H1 (cell line): Measurements from ENCODE around the gene LOXHD1. TPM values are rescaled to one million over a fixed set of nuclear protein-coding genes. Genes with fewer than 3 reads are reported as not detected.

Source experiments
- CTCF ChIA-PET: fragments of 300-600 bp; sonication (Branson Sonifier 250); formaldehyde crosslinking; loops from one replicate; lab custom pipeline; 2021; ENCODE audit not compliant: partially characterized antibody; lab: Charles Lee
- POLR2A ChIA-PET: fragments of 300-600 bp; sonication (Branson Sonifier 250); formaldehyde crosslinking; loops from one replicate; lab custom pipeline; 2021; ENCODE audit warnings: inconsistent platforms; ENCODE audit not compliant: partially characterized antibody; lab: Charles Lee
- DNase-seq, 2 experiments: peaks; one replicate each; pipeline versions ENCODE4 v3.0.0 to v3.0.0-alpha.2; 2010 to 2022; ENCODE audit warnings: low spot score in 2 of 2, low read depth in 1 of 2, mixed read lengths in 1 of 2
- FAIRE-seq: peaks from 2 replicates; lab custom pipeline; 2011; peaks lifted over from hg19 to GRCh38; lab: Jason Lieb, UNC
- H2AFZ ChIP-seq: 2 replicates; pipeline ENCODE4 v1.8.1; 2012; ENCODE audit warnings: low read length, inconsistent platforms
- H2AK5ac ChIP-seq: 2 replicates; pipeline ENCODE4 v1.6.1; 2013; ENCODE audit warnings: low read depth, low read length
- H2BK120ac ChIP-seq: replicated peaks from 2 replicates; pipeline ENCODE3; 2013; ENCODE audit warnings: low read depth, low read length, inconsistent platforms
- H2BK12ac ChIP-seq: 2 replicates; pipeline ENCODE4 v1.6.1; 2013; ENCODE audit warnings: low read depth, low read length
- H2BK15ac ChIP-seq: 2 replicates; pipeline ENCODE4 v1.6.1; 2013; ENCODE audit warnings: low read length
- H2BK20ac ChIP-seq: 2 replicates; pipeline ENCODE4 v1.6.1; 2013; ENCODE audit warnings: low read length
- H2BK5ac ChIP-seq: 2 replicates; pipeline ENCODE4 v1.6.1; 2013; ENCODE audit warnings: low read depth, low read length
- H3K14ac ChIP-seq: 2 replicates; pipeline ENCODE4 v1.6.1; 2013; ENCODE audit warnings: inconsistent platforms; ENCODE audit not compliant: insufficient read length
- H3K18ac ChIP-seq: 2 replicates; pipeline ENCODE4 v1.6.1; 2013; ENCODE audit warnings: low read length; ENCODE audit errors: extremely low read depth
- H3K23ac ChIP-seq: 2 replicates; pipeline ENCODE4 v1.6.1; 2013; ENCODE audit warnings: inconsistent platforms; ENCODE audit not compliant: insufficient read length
- H3K23me2 ChIP-seq: 2 replicates; pipeline ENCODE4 v1.6.1; 2013; ENCODE audit warnings: low read depth, low read length
- H3K27ac ChIP-seq: 2 replicates; pipeline ENCODE4 v1.6.1; 2011; ENCODE audit warnings: low read depth, low read length, inconsistent platforms
- H3K27me3 ChIP-seq, 4 experiments: replicated peaks in 1 of 4; 1 replicate in 1 of 4; 2 replicates in 3 of 4; pipeline versions ENCODE4 v1.6.1 to v1.8.1; 2011 to 2013; ENCODE audit warnings: low read length in 3 of 4, mild to moderate bottlenecking in 3 of 4, inconsistent platforms in 2 of 4, mixed read lengths in 2 of 4, moderate library complexity in 1 of 4; ENCODE audit not compliant: control insufficient read depth in 3 of 4, insufficient read depth in 3 of 4; ENCODE audit errors: extremely low read depth in 1 of 4
- H3K36me3 ChIP-seq, 4 experiments: 2 replicates each; pipeline versions ENCODE4 v1.6.1 to v1.8.1; 2011 to 2013; ENCODE audit warnings: mild to moderate bottlenecking in 4 of 4, low read length in 3 of 4, moderate library complexity in 2 of 4, control low read depth in 1 of 4, inconsistent platforms in 1 of 4; ENCODE audit not compliant: insufficient read depth in 4 of 4, control insufficient read depth in 2 of 4
- H3K4ac ChIP-seq: replicated peaks from 2 replicates; pipeline ENCODE3; 2013; ENCODE audit warnings: low read length, low read depth, mixed read lengths, inconsistent platforms; ENCODE audit not compliant: insufficient read length
- H3K4me1 ChIP-seq, 4 experiments: replicated peaks in 1 of 4; 1 replicate in 1 of 4; 2 replicates in 3 of 4; pipeline versions ENCODE4 v1.6.1 to v1.8.1; 2011 to 2013; ENCODE audit warnings: low read length in 3 of 4, inconsistent platforms in 2 of 4, mixed read lengths in 1 of 4; ENCODE audit not compliant: insufficient read depth in 4 of 4, control insufficient read depth in 3 of 4
- H3K4me2 ChIP-seq, 2 experiments: 2 replicates each; pipeline versions ENCODE4 v1.6.1 to v1.8.1; 2011 to 2013; ENCODE audit warnings: low read depth in 2 of 2, low read length in 2 of 2, control low read depth in 1 of 2, inconsistent platforms in 1 of 2, mild to moderate bottlenecking in 1 of 2; ENCODE audit not compliant: insufficient read depth in 1 of 2
- H3K4me3 ChIP-seq, 4 experiments: fragments of 200-600, 300-600 bp in 1 of 4; sonication (generic), shearing (Covaris generic), sonication (Bioruptor Twin) in 1 of 4; 2 replicates each; pipeline versions ENCODE4 v1.5.1 to v1.8.1; 2011 to 2016; ENCODE audit warnings: low read length in 4 of 4, low read depth in 3 of 4, control low read depth in 2 of 4, inconsistent platforms in 2 of 4, mild to moderate bottlenecking in 2 of 4, mixed read lengths in 1 of 4, moderate library complexity in 1 of 4; ENCODE audit not compliant: insufficient read depth in 2 of 4; ENCODE audit errors: extremely low read depth in 1 of 4
- H3K56ac ChIP-seq: replicated peaks from 2 replicates; pipeline ENCODE3; 2013; ENCODE audit warnings: low read depth, mild to moderate bottlenecking, mixed read lengths, low read length, inconsistent platforms; ENCODE audit not compliant: insufficient read length
- H3K79me1 ChIP-seq: 2 replicates; pipeline ENCODE4 v1.6.1; 2013; ENCODE audit warnings: low read depth, low read length, control low read depth
- H3K79me2 ChIP-seq, 2 experiments: 2 replicates each; pipeline versions ENCODE4 v1.6.1 to v1.8.1; 2012 to 2013; ENCODE audit warnings: low read length in 2 of 2, mild to moderate bottlenecking in 2 of 2, inconsistent platforms in 1 of 2; ENCODE audit not compliant: insufficient read depth in 2 of 2, control insufficient read depth in 1 of 2
- H3K9ac ChIP-seq, 4 experiments: replicated peaks in 1 of 4; 1 replicate in 1 of 4; 2 replicates in 3 of 4; pipeline versions ENCODE4 v1.6.1 to v1.8.1; 2011 to 2013; ENCODE audit warnings: low read depth in 3 of 4, low read length in 3 of 4, control low read depth in 2 of 4, mild to moderate bottlenecking in 2 of 4, moderate library complexity in 2 of 4, inconsistent platforms in 1 of 4; ENCODE audit errors: extremely low read depth in 1 of 4
- H3K9me3 ChIP-seq, 2 experiments: 2 replicates each; pipeline versions ENCODE4 v1.6.1 to v1.8.1; 2012 to 2013; ENCODE audit warnings: mild to moderate bottlenecking in 2 of 2, moderate library complexity in 2 of 2, control low read depth in 1 of 2, inconsistent platforms in 1 of 2, low read depth in 1 of 2, low read length in 1 of 2, mixed read lengths in 1 of 2; ENCODE audit not compliant: insufficient read depth in 2 of 2
- H4K20me1 ChIP-seq, 2 experiments: replicated peaks in 1 of 2; 2 replicates each; pipeline versions ENCODE3 to v1.8.1; 2011 to 2013; ENCODE audit warnings: inconsistent platforms in 2 of 2, low read length in 2 of 2, mild to moderate bottlenecking in 1 of 2; ENCODE audit not compliant: insufficient read depth in 2 of 2, control insufficient read depth in 1 of 2
- H4K5ac ChIP-seq: 2 replicates; pipeline ENCODE4 v1.6.1; 2013; ENCODE audit warnings: low read length, low read depth, mixed read lengths, inconsistent platforms; ENCODE audit not compliant: insufficient read length
- H4K8ac ChIP-seq: 2 replicates; pipeline ENCODE4 v1.8.0; 2013; ENCODE audit warnings: mild to moderate bottlenecking, moderate library complexity, low read length, inconsistent platforms; ENCODE audit not compliant: insufficient read depth; ENCODE audit errors: extremely low read depth
- H4K91ac ChIP-seq: replicated peaks from 2 replicates; pipeline ENCODE3; 2013; ENCODE audit warnings: low read length, mixed read lengths, inconsistent platforms; ENCODE audit not compliant: insufficient read length
- CTBP2 ChIP-seq: IDR thresholded peaks from 2 replicates; pipeline ENCODE4 v1.7.0; 2011; ENCODE audit warnings: borderline replicate concordance, mild to moderate bottlenecking, moderate library complexity, mixed read lengths, low read length; ENCODE audit not compliant: insufficient read depth, insufficient read length
- CTCF ChIP-seq, 3 experiments: IDR thresholded peaks; 1 replicate in 2 of 3; 2 replicates in 1 of 3; pipeline versions ENCODE4 v1.5.1 to v1.6.1; 2011; ENCODE audit warnings: low read length in 3 of 3, mild to moderate bottlenecking in 3 of 3, inconsistent platforms in 2 of 3, low read depth in 1 of 3, moderate library complexity in 1 of 3; ENCODE audit not compliant: insufficient read depth in 1 of 3; ENCODE audit errors: control extremely low read depth in 1 of 3
- EP300 ChIP-seq, 2 experiments: IDR thresholded peaks; 1 replicate in 1 of 2; 2 replicates in 1 of 2; pipeline ENCODE4 v1.6.1; 2011 to 2012; ENCODE audit warnings: low read depth in 2 of 2, low read length in 2 of 2, mild to moderate bottlenecking in 2 of 2, borderline replicate concordance in 1 of 2, inconsistent platforms in 1 of 2, moderate library complexity in 1 of 2
- JUND ChIP-seq: IDR thresholded peaks from 2 replicates; pipeline ENCODE4 v1.6.1; 2011; ENCODE audit warnings: mild to moderate bottlenecking, improper control_type of control experiment, low read length
- RXRA ChIP-seq: IDR thresholded peaks from 2 replicates; pipeline ENCODE4 v1.6.1; 2011; ENCODE audit warnings: low read depth, mild to moderate bottlenecking, low read length, moderate library complexity; ENCODE audit not compliant: insufficient read depth
- SIN3A ChIP-seq, 2 experiments: IDR thresholded peaks in 1 of 2; conservative IDR thresholded peaks in 1 of 2; 2 replicates each; pipeline ENCODE4 v1.6.1; 2011 to 2012; ENCODE audit warnings: low read length in 2 of 2, improper control_type of control experiment in 1 of 2, low read depth in 1 of 2, mild to moderate bottlenecking in 1 of 2
- SIRT6 ChIP-seq: IDR thresholded peaks from one replicate; pipeline ENCODE4 v1.7.1; 2012; ENCODE audit warnings: low read length, inconsistent platforms
- SRF ChIP-seq: IDR thresholded peaks from 2 replicates; pipeline ENCODE4 v1.6.1; 2011; ENCODE audit warnings: mild to moderate bottlenecking, low read depth, low read length, moderate library complexity
- ZNF274 ChIP-seq: IDR thresholded peaks from 2 replicates; pipeline ENCODE4 v1.7.0; 2012; ENCODE audit warnings: low read length, borderline replicate concordance; ENCODE audit errors: extremely low read depth
- WGBS, 2 experiments: shearing (Covaris generic) in 1 of 2; methylation state at CpG; one replicate each; pipeline versions ENCODE4 v1.1.6 to v1.1.7; 2013 to 2015; ENCODE audit warnings: low lambda C conversion rate in 2 of 2, mixed read lengths in 2 of 2, inconsistent platforms in 1 of 2, low coverage in 1 of 2, missing lambda C conversion rate in 1 of 2; ENCODE audit not compliant: insufficient replicate concordance in 2 of 2, insufficient coverage in 1 of 2, insufficient read length in 1 of 2; ENCODE audit errors: extremely low coverage in 1 of 2, missing lambda C conversion rate in 1 of 2; 5-methylcytosine and 5-hydroxymethylcytosine counted together
- polyA plus RNA-seq, 7 experiments: library from polyadenylated mRNA; depleted of rRNA in 3 of 7; stranded (reverse) in 5 of 7; unstranded in 2 of 7; fragments of >200 nt in 5 of 7; fragments of 200-250 nt in 2 of 7; gene quantifications; 1 replicate in 5 of 7; 2 replicates in 1 of 7; 4 replicates in 1 of 7; pipeline versions ENCODE4 v1.2.1 to v1.2.3, GENCODE V29; 2011 to 2013; ENCODE audit warnings: missing spikeins in 2 of 7, mixed read lengths in 2 of 7
- total RNA-seq: library from RNA; stranded (reverse); fragmentation: NEBNext Ultra II Directional; extraction: Animal tissue kit (Norgen Biotek cat#: 25700); gene quantifications from 2 replicates; pipeline ENCODE4 v1.2.1, GENCODE V29; 2021
- TF ChIP-seq, protein P1 (sequence below): IDR thresholded peaks from 2 replicates; pipeline ENCODE4 v1.6.1; 2011; ENCODE audit warnings: low read length, improper control_type of control experiment

Gene LOXHD1
- total and polyA plus RNA-seq, 2 of the 8 experiments (the other 6 are each of a cell fraction or from before 2014, with no cell fraction given): 0.02 TPM; not detected in 1

DNA sequence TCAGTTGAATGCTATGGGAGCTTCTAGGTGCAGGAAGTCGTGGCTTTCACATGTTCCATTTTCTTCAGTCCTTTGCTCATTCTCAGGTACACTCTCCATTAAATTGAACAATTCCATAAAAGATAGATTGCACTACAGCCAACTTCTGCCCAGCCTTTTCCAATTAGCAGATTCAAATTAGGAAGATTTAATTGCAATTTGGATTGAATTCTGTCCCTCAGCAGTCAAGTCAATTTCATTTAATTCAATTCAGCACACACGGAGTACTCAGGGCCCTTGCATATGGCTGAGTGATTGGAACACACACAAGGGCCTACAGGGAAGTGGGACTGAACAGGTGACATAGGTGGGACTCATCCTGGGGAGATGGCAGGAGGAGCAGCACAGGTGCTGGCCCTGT is 220.4 kb downstream of the LOXHD1 start:
- no peak overlapping the region for H3K27ac ChIP-seq
- H3K27me3 ChIP-seq: no peaks in the 10 kb centered on the region
- 86% methylated on average over 2 of the region's 2 CpGs; no CpG with 5 or more reads in 1 of the 2 experiments for WGBS, 2 experiments
- no peak for TF ChIP-seq CTBP2
- no peak for TF ChIP-seq CTCF (IDR thresholded peaks at IDR 0.05; ENCODE audit: control extremely low read depth in 1 of 3, insufficient read depth in 1 of 3, low read depth in 1 of 3, low read length in 3 of 3)
- no peak for TF ChIP-seq SIN3A (conservative IDR thresholded peaks at IDR 0.05 in 1 of 2, IDR thresholded peaks at IDR 0.05 in 1 of 2; ENCODE audit: low read depth in 1 of 2, low read length in 2 of 2)
- TF ChIP-seq SRF: no peak
- no peak for TF ChIP-seq ZNF274
- no peak for TF ChIP-seq EP300 (IDR thresholded peaks at IDR 0.05; ENCODE audit: borderline replicate concordance in 1 of 2, low read depth in 2 of 2, low read length in 2 of 2)
- TF ChIP-seq, protein P1, sequence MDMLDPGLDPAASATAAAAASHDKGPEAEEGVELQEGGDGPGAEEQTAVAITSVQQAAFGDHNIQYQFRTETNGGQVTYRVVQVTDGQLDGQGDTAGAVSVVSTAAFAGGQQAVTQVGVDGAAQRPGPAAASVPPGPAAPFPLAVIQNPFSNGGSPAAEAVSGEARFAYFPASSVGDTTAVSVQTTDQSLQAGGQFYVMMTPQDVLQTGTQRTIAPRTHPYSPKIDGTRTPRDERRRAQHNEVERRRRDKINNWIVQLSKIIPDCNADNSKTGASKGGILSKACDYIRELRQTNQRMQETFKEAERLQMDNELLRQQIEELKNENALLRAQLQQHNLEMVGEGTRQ: no peak
- TF ChIP-seq JUND: no peak
- no peak for TF ChIP-seq SIRT6
- TF ChIP-seq RXRA: no peak

More for the DNA sequence above, 220.4 kb downstream of the LOXHD1 start:
- Histone ChIP-seq H3K36me3 (no peaks in the 10 kb centered on the region), H2AK5ac (no peak overlapping the region), H3K4me2 (no peak overlapping the region), H3K18ac (no peak overlapping the region), H3K79me1 (no peaks in the 10 kb centered on the region), H3K23me2 (peaks cover 2% of the 10 kb centered on the region; the same call in 1 of the 2 replicates), H4K91ac (no peak overlapping the region), H3K4ac (no peak overlapping the region), H3K23ac (no peak overlapping the region), H3K4me1 (peaks cover 0 to 15% (median 8%) of the 10 kb centered on the region in 4 experiments; a peak in 6 of 7 replicates), H2AFZ (no peak overlapping the region), H3K56ac (no peak overlapping the region), H3K14ac (no peak overlapping the region), H3K4me3 (no peak overlapping the region), H2BK15ac (no peak overlapping the region), H4K8ac (no peak overlapping the region), H2BK5ac (no peak overlapping the region), H2BK12ac (no peak overlapping the region), H3K9me3 (no peaks in the 10 kb centered on the region), H3K79me2 (no peaks in the 10 kb centered on the region), H3K9ac (no peak overlapping the region), H2BK120ac (no peak overlapping the region), H2BK20ac (no peak overlapping the region), H4K20me1 (no peaks in the 10 kb centered on the region), H4K5ac (no peak overlapping the region)
- ChIA-PET CTCF (no interaction called here), POLR2A (no interaction called here)
- DNase-seq (no peak), FAIRE-seq (no peak)
